GM19239 (cell line): ENCODE data around the gene PI4KA.

Source experiments
- DNase-seq: peaks from one replicate; pipeline ENCODE4 v3.0.0; 2011; ENCODE audit warnings: low spot score; ENCODE audit not compliant: insufficient read length
- FAIRE-seq: peaks from 2 replicates; lab custom pipeline; 2011; peaks lifted over from hg19 to GRCh38; lab: Jason Lieb, UNC

Gene PI4KA

DNA sequence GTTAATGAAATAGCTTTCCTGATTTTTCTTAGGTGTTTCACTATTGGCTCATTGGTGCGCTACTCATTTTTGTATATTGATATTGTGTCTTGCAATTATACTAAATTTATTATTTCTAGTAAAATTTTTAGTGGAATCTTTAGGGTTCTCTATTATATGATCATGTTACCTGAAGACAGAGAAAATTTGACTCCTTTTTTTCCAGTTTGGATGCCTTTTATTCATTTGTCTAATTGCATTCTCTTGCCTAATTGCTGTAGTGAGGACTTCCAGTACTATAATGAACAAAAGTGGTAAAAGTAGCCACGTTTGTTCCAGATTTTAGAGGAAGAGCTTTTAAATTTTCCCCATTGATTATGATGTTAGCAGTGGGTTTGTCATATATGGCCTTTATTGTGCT lies 198.7 kb downstream of the PI4KA start:
- DNase-seq, result no peak

DNA sequence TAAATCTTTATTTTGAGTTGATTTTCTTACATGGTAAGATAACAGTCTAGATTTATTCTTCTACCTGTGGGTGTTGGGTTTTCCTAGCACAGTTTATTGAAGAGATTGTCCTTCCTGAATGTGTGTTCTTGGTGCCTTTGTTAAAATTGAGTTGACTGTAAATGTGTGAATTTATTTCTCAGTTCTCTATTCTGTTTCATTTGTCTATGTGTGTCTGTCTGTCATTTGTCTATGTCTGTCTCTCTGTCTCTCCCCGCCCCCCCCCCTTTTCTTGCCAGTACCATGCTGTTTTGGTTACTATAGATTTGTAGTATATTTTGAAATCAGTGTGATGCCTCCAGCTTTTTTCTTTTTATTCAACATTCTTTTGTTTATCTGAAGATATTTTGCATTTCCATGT lies 199.4 kb downstream of the PI4KA start:
- DNase-seq (no peak), FAIRE-seq (no peak)

More for the DNA sequence above, 198.7 kb downstream of the PI4KA start:
- no peak for FAIRE-seq

DNA sequence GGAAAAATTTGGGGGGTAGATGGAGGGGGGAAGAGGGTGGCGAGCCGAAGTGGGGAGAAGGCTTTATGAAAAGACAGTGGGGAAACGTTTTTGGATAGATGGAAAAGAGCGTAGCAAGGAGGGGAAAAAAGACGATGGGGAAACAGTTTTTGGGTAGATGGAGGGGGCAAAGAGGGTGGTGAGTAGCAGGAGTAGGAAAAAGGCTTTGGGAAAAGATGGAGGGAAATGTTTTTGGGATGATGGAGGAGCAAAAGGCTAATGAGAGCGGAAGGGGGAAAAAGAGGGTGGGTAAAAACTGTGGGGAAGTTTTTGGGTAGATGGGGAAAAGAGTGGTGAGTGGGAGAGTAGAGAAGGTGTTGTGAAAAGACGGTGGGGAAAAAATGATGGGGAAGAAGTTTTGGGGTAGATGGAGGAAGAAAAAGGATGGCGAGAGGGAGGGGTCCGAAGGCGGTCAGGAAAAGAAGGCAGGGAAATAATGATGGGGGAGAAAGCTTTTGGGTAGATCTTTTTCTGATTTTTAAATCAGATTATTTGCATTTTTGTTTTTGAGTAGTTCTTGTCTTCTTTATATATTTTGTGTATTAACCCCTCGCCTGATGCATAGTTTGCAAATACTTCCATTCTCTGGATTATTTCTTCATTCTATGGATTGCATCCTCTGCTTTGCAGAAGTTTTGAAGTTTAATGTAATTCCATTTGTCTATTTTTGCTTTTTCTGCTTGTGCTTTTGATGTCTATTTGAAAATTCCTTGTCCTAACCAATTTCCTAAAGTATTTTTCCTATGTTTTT lies 200.0 kb downstream of the PI4KA start:
- DNase-seq, result no peak
- no peak for FAIRE-seq

DNA sequence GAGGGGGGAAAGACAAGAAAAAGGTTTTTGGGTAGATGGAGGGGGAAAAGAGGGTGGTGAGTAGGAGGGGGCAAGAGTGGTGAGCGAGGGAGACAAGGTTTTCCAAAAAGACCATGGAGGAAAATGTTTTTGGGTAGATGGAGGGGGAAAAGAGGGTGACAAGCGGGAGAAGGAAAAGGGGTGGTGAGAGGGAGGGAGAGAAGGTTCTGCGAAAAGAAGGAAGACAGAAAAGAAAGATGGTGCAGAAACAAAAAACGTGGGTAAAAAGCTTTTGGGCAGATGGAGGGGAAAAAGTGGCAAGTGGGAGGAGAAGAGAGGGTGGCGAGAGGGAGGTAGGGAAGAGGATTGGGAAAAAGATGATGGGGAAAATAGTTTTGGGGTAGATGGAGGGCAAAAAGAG lies 200.6 kb downstream of the PI4KA start:
- FAIRE-seq, result no peak
- DNase-seq, result no peak
